ENCODE results near the gene AHRR. TPM values are rescaled to one million over a fixed set of nuclear protein-coding genes. Genes with fewer than 3 reads are reported as not detected.

The AHRR gene
- total RNA-seq, 1 experiment from 2014 or later, result 2.2 TPM

- Mint-ChIP-seq H3K4me3 (no peak overlapping the region), H3K27me3 (ENCODE audit: low read depth) (peaks cover 39% of the 10 kb centered on the region), H3K27ac (no peak overlapping the region), H3K36me3 (ENCODE audit: insufficient read depth in 1 of 3, low read depth in 3 of 3) (no peaks in the 10 kb centered on the region), H3K9me3 (no peaks in the 10 kb centered on the region), H3K4me1 (peaks cover 3 to 5% of the 10 kb centered on the region in 2 experiments; a peak in 3 of 4 replicates)
- no peak overlapping the region for H2BK20ac ChIP-seq (ENCODE audit: low read depth, low read length, poor library complexity, severe bottlenecking)
- no peak overlapping the region for H3K14ac ChIP-seq (ENCODE audit: insufficient read depth, low read length)
- no peak overlapping the region for H2AK5ac ChIP-seq (ENCODE audit: insufficient read length, low read length)
- no peak overlapping the region for H2BK120ac ChIP-seq (ENCODE audit: low read depth, low read length, poor library complexity, severe bottlenecking)
- no peak for DNase-seq
- H2AFZ ChIP-seq (ENCODE audit: low read length), result no peak overlapping the region
- no peak overlapping the region for H3K4me2 ChIP-seq (ENCODE audit: insufficient read depth, insufficient read length, low read length)
- no CpG with 5 or more reads among the region's 2 CpGs for whole genome bisulfite sequencing (ENCODE audit: extremely low coverage, insufficient read length, low lambda C conversion rate)
- H3K4me1 ChIP-seq (ENCODE audit: insufficient read depth, low read length), result no peaks in the 10 kb centered on the region
- H3K4ac ChIP-seq (ENCODE audit: low read depth, low read length), result no peak overlapping the region
- no peaks in the 10 kb centered on the region for H4K20me1 ChIP-seq (ENCODE audit: control insufficient read depth, insufficient read depth, insufficient read length)
- no peak overlapping the region for H3K56ac ChIP-seq (ENCODE audit: insufficient read length, low read depth, low read length)
- H4K5ac ChIP-seq (ENCODE audit: insufficient read length, low read depth, low read length), result no peak overlapping the region
- no peaks in the 10 kb centered on the region for H3K79me1 ChIP-seq (ENCODE audit: insufficient read depth, low read depth, low read length, poor library complexity, severe bottlenecking)
- no peaks in the 10 kb centered on the region for H3K9me3 ChIP-seq (ENCODE audit: control insufficient read depth, low read depth, low read length)
- H2BK5ac ChIP-seq (ENCODE audit: insufficient read length, low read length), result no peak overlapping the region
- no peaks in the 10 kb centered on the region for H3K27me3 ChIP-seq (ENCODE audit: insufficient read depth, low read length)
- H2BK12ac ChIP-seq (ENCODE audit: insufficient read length, low read depth, low read length), result no peak overlapping the region
- no peaks in the 10 kb centered on the region for H3K79me2 ChIP-seq (ENCODE audit: insufficient read depth, low read length)
- no peak overlapping the region for H3K9ac ChIP-seq (ENCODE audit: extremely low read depth, insufficient read length, low read length)
- H3K23ac ChIP-seq (ENCODE audit: insufficient read length, low read depth, low read length), result no peak overlapping the region
- H2BK15ac ChIP-seq (ENCODE audit: low read depth, low read length), result no peak overlapping the region
- H3T11ph ChIP-seq (ENCODE audit: low read length), result no peak overlapping the region
- no peak for TF ChIP-seq CTCF (conservative IDR thresholded peaks at IDR 0.05)
- H4K91ac ChIP-seq (ENCODE audit: insufficient read length, low read depth, low read length), result no peak overlapping the region
- no peak overlapping the region for H3K27ac ChIP-seq (ENCODE audit: insufficient read length, low read depth, low read length)
- H3K23me2 ChIP-seq (ENCODE audit: insufficient read length, low read depth, low read length, poor library complexity, severe bottlenecking), result no peaks in the 10 kb centered on the region
- no peak overlapping the region for H3K18ac ChIP-seq (ENCODE audit: insufficient read length, low read depth, low read length)
- no peak overlapping the region for H4K8ac ChIP-seq (replicated peaks; ENCODE audit: insufficient read length, low read depth, low read length)
These were observed 12.4 kb downstream of the AHRR start for GRCh38 chr5:333945-334344.
